Urinary bladder (tissue), 4 donors: ENCODE results near the gene FTH1. TPM values are rescaled to one million over a fixed set of nuclear protein-coding genes. Genes with fewer than 3 reads are reported as not detected.
"Not testable (repeated sequence)": the region's sequence is repeated elsewhere in the genome, so short reads cannot be mapped to it uniquely, and the experiment has no call there.

Experiments
- DNase-seq: peaks from one replicate; pipeline ENCODE4 v3.0.0-alpha.2; 2015; ENCODE audit errors: extremely low spot score
- H3K27ac ChIP-seq: one replicate; pipeline ENCODE4 v1.5.1; 2013; ENCODE audit warnings: low read depth, mild to moderate bottlenecking, moderate library complexity
- H3K36me3 ChIP-seq: one replicate; pipeline ENCODE4 v1.6.1; 2013; ENCODE audit warnings: mild to moderate bottlenecking, moderate library complexity; ENCODE audit not compliant: insufficient read depth
- H3K4me1 ChIP-seq: one replicate; pipeline ENCODE4 v1.6.1; 2013; ENCODE audit warnings: mild to moderate bottlenecking, moderate library complexity; ENCODE audit not compliant: insufficient read depth
- H3K4me3 ChIP-seq: one replicate; pipeline ENCODE4 v1.5.1; 2013; ENCODE audit warnings: low read depth, low read length
- WGBS: extraction: QIAGEN DNeasy Blood & Tissue Kit; methylation state at CpG from one replicate; pipeline ENCODE4 v1.1.7; 2013; 5-methylcytosine and 5-hydroxymethylcytosine counted together
- polyA plus RNA-seq: library from polyadenylated mRNA; stranded (reverse); fragments of 200-250 nt; gene quantifications from one replicate; pipeline ENCODE4 v1.2.3, GENCODE V29; 2013
- total RNA-seq: library from RNA; depleted of rRNA; stranded (reverse); fragments of >200 nt; gene quantifications from one replicate; pipeline ENCODE4 v1.2.3, GENCODE V29; 2014
- donor health status: healthy with polysubstance abuse.
- donor health status: healthy.

Gene FTH1
- total RNA-seq: 523 TPM
- polyA plus RNA-seq: 5,662 TPM

DNA sequence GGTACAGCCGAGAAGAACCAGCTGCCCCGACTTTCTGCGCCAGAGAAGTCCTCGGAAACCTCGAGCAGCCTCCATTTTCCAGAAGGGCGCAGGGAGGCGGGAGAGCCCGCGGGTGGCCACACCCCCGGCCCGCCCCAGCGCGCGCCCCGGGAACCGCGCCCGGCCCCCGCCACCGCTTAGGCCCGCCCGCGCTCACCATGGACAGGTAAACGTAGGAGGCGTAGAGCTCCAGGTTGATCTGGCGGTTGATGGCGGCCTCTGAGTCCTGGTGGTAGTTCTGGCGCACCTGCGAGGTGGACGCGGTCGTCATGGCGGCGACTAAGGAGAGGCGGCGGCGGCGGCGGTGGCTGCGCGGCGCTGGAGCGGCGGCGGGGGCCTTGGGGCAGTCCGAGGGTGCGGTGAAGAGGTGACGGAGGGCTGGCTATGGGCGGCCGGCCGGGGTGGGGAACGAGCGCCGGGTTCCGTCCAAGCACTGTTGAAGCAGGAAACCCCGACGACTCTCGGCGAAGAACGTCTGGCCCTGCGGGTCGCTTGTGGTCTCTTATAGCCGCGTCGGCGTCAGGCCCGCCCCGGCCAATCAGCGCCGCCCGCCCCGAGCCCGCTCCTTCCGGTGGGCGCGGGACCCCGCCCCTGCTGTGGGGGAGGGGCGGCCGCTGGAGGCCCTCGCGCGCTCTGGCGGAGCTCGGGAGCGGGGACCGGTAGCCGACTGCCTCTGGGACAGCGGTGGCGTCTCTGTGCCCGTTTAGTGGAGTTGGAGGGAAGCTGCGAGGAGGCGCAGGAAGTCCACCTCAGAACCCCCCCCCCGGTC, at the start of gene FTH1:
Gene FTH1 (minus strand): TSS at position 519 of the 808 bp plus-strand sequence. CDS start 209 bp downstream, at position 310.
- WGBS: 2% methylated on average over 93 of the region's 93 CpGs
- Histone ChIP-seq H3K4me1 (no peaks in the 10 kb centered on the region), H3K27ac (peak within 1 kb of the TSS; percentile 100), H3K36me3 (peaks cover 4% of the 10 kb centered on the region), H3K4me3 (peak within 1 kb of the TSS; percentile 65)
- no peak for DNase-seq

DNA sequence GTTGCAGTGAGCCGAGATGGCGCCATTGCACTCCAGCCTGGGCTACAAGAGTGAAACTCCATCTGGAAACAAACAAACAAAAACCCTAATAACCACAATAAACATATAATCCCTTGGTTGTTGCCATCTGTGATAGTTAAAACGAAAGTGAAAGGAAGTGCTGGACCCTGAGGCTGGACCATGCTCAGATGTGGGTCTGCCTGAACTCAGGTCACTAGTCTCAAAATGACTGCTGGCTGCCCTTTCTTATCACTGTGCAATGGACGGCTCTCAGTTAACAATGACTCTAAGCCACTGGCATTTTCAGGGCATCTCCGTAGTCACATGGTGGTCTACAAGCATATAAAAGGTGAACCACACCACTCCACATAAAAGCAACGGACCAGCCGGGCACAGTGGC, 48.2 kb upstream of the FTH1 start:
- Histone ChIP-seq H3K27ac (no peak overlapping the region), H3K4me3 (no peak overlapping the region), H3K4me1 (no peaks in the 10 kb centered on the region), H3K36me3 (no peaks in the 10 kb centered on the region)
- DNase-seq: no peak
- 84% methylated on average over 7 of the region's 7 CpGs for WGBS

DNA sequence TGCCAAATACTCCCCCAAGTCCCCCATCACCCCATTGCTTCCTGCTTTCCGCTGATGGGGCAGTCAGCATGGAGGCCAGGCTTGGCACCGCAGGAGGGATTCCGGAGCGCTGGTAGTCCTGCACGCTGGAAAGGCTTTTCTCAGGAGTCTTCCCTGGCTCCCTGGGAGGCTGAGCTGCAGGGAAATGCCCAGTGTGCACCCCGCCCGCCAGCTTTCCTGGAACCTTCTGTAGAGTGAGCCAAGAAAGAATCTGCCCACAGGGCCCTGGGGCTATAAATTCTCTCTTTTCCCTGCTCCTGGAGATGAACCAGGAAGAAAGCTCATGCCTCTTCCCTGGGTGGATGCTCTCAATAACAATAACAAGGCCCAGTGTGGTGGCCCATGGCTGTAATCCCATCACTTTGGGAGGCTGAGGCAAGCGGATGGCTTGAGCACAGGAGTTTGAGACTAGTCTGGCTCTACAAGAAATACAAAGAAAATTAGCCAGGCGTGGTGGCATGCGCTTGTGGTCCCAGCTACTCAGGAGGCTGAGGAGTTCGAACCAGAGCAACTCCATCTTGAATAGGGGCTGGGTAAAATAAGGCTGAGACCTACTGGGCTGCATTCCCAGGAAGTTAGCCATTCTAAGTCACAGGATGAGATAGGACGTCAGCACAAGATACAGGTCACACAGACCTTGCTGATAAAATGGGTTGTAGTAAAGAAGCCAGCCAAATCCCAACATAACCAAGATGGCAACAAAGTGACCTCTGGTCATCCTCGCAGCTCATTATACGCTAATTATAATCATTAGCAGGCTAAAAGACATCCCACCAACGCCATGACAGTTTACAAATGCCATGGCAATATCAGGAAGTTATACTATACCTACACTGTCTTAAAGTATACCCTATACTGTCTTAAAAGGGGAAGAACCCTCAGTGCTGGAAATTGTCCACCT, 46.4 kb upstream of the FTH1 start:
- DNase-seq: no peak
- H3K27ac ChIP-seq: no peak overlapping the region

DNA sequence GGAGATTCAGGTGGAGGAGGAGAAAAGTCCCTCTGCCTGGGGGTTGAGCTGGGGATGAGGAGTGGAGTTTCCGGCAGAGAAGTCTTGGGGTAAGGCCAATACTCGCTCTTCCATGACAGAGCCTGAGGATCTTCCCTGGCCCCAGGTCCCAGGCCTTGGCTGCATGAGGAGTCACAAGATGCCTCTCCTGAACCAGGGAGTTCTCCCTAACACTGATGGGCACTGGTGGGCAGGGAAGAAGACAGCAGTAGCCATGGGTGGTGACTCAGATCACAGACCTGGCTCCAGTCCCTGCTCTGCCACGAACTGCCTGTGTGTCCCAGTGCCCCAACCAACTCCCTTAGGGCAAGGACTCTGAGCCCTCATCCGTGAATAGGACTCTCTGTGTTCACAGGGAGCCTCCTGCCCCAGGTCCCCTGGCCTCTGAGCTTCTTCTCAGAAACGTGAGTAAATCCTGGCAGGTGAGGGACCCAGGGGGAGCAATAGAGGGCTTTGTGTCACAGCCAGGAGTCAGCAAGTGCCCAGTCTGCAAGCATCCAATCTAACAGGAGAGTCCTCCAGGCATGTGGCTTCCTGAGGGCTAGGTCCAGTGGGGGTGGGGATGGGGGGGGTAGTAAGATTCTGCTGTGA, 45.5 kb upstream of the FTH1 start:
- H3K27ac ChIP-seq: no peak overlapping the region
- no peak overlapping the region for H3K4me3 ChIP-seq
- no peak for DNase-seq

More for the DNA sequence above, 46.4 kb upstream of the FTH1 start:
- H3K4me1 ChIP-seq: no peaks in the 10 kb centered on the region
- WGBS: 81% methylated on average over 15 of the region's 15 CpGs
- H3K36me3 ChIP-seq: no peaks in the 10 kb centered on the region
- no peak overlapping the region for H3K4me3 ChIP-seq

GRCh38 chr11:62012451-62012831, 45.0 kb upstream of the FTH1 start:
- Histone ChIP-seq H3K36me3 (no peaks in the 10 kb centered on the region), H3K4me3 (no peak overlapping the region), H3K4me1 (no peaks in the 10 kb centered on the region), H3K27ac (no peak overlapping the region)
- no peak for DNase-seq
- WGBS: 83% methylated on average over 3 of the region's 3 CpGs

More for the DNA sequence above, 45.5 kb upstream of the FTH1 start:
- WGBS: 72% methylated on average over 5 of the region's 5 CpGs
- no peaks in the 10 kb centered on the region for H3K4me1 ChIP-seq
- no peaks in the 10 kb centered on the region for H3K36me3 ChIP-seq

- no peak overlapping the region for H3K4me3 ChIP-seq
- WGBS: 93% methylated on average over 9 of the region's 9 CpGs
- no peak overlapping the region for H3K27ac ChIP-seq
Observed at GRCh38 chr11:62011881-62012280, 44.4 kb upstream of the FTH1 start.

DNA sequence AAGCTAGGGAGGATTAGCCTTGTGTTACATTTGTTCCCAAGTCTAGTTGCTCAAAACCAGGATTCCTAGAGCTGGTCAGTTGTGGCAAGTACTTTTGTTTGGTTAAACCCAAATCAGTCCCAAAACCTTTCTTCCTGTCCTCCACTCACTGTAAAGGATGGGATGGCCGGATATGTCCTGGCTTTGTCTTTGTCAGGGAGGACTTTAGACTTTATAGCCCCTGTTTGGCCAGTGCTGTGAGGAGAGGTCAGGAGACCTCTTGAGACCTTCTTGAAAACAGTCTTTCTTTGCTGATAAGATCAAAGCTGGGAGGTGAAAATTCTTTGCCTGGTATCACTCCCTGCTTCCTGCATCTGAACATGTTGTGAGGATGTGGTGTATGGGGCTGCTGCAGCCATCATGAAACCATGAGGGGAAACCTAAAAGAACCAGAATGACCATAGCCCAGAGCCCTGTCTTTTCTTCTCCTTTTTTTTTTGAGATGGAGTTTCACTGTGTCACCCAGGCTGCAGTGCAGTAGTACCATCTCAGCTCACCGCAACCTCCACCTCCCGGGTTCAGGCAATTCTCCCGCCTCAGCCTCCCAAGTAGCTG, 43.6 kb upstream of the FTH1 start:
- Histone ChIP-seq H3K36me3 (no peaks in the 10 kb centered on the region), H3K4me3 (no peak overlapping the region), H3K4me1 (no peaks in the 10 kb centered on the region), H3K27ac (no peak overlapping the region)
- WGBS: 75% methylated on average over 4 of the region's 4 CpGs
- DNase-seq: no peak

More at GRCh38 chr11:62011881-62012280, 44.4 kb upstream of the FTH1 start:
- DNase-seq: no peak
- H3K4me1 ChIP-seq: no peaks in the 10 kb centered on the region
- H3K36me3 ChIP-seq: no peaks in the 10 kb centered on the region

GRCh38 chr11:62008193-62008592, 40.8 kb upstream of the FTH1 start:
- 88% methylated on average over 1 of the region's 1 CpG for WGBS
- Histone ChIP-seq H3K4me1 (no peaks in the 10 kb centered on the region), H3K4me3 (no peak overlapping the region), H3K27ac (no peak overlapping the region), H3K36me3 (no peaks in the 10 kb centered on the region)
- DNase-seq: no peak

DNA sequence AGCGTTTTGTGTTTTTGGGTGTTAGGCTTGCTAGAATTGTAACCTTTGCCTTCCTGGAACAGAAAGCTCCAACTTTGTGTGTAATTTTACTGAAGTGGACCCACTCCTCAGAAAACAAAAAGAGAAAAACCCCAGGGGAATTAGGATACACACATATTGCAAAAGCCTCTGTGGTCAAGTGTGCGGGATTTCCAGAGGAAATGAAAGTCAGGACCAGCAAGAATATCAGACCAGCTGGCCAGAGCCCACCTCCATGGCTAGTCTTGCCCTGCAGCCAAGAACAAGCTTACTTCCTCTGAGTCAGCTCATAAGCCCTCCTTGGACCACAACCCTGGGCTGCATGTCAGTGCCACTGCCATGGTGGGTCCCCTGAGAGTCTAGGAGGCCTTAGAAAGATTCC, 37.0 kb upstream of the FTH1 start:
- H3K27ac ChIP-seq: no peak overlapping the region
- no peaks in the 10 kb centered on the region for H3K4me1 ChIP-seq
- no peak overlapping the region for H3K4me3 ChIP-seq
- 51% methylated on average over 2 of the region's 2 CpGs for WGBS
- H3K36me3 ChIP-seq: no peaks in the 10 kb centered on the region
- DNase-seq: no peak

DNA sequence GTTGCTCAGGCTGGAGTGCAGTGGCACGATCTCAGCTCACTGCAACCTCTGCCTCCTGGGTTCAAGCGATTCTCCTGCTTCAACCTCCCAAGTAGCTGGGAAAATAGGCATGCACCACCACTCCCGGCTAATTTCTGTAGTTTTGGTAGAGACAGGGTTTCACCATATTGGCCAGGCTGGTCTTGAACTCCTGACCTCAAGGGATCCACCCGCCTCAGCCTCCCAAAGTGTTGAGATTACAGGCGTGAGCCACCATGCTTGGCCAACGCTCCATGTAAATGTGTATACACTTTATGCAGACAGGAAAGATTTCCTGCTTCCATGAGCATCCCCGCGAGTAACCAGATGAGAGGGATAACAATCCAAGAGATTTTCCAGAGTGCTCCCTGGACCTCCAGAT, 34.8 kb upstream of the FTH1 start:
- H3K36me3 ChIP-seq, H3K4me1 ChIP-seq, H3K4me3 ChIP-seq, H3K27ac ChIP-seq, DNase-seq: not testable (repeated sequence)
- WGBS: 91% methylated on average over 8 of the region's 8 CpGs

GRCh38 chr11:62001450-62002191, 34.2 kb upstream of the FTH1 start:
- no peak for DNase-seq
- no peak overlapping the region for H3K27ac ChIP-seq
- no peaks in the 10 kb centered on the region for H3K36me3 ChIP-seq
- no peaks in the 10 kb centered on the region for H3K4me1 ChIP-seq
- no peak overlapping the region for H3K4me3 ChIP-seq
- 55% methylated on average over 12 of the region's 12 CpGs for WGBS

DNA sequence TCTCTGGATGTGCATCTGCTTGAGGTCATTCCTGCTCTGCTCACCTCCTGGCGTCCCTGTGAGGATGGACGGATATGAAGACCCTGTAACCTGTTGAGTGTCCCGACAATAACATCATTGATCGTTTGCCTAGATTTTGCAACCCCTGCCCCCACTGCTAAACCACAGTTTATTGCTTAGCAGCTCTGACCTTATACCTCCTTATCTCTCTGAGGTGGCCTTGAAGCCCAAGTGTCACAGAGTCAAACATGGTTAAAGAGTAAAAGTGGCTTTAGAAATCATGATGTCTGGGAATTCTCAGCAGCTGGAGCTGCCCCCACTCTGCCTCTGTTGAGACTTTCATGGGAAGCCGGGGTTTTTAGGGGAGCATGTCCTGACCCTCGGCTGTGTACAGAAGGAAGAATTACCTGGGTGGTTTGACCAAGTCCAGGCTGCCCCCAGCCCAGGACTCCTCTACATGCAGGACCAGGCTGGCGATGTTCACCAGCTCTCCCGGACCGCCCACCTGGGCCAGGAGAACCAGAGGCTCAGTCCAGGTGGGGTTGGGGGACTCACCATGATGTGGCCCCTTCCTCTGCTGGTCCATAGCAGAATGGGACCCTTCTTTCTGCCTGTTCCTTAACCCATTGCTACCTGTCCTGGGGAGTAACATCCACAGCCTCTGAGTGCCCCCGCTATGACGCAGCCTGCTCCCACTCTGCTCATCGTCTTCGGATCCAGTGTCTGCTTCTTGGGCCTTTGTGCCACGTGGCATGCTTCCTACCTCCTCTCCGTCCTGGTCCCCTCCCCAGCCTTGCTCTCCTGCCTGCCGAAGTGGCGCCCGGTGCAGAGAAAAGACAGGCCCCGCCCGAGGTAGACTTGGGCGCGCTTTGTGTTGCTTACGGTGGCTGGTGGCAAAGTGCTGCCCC, 33.4 kb upstream of the FTH1 start:
- Histone ChIP-seq H3K4me1 (no peaks in the 10 kb centered on the region), H3K36me3 (no peaks in the 10 kb centered on the region), H3K4me3 (no peak overlapping the region), H3K27ac (no peak overlapping the region)
- WGBS: 85% methylated on average over 23 of the region's 23 CpGs
- DNase-seq: no peak
